Fibroblast of lung (primary cell): ENCODE data around the gene NAV3.

Experiments
- EZH2 ChIP-seq: IDR thresholded peaks from 2 replicates; pipeline ENCODE4 v1.5.1; 2012; ENCODE audit warnings: low read length, control low read depth, mild to moderate bottlenecking; ENCODE audit errors: missing control alignments
- TF ChIP-seq, protein P1 (sequence below), 2 donors: IDR thresholded peaks in 1 of 2; conservative IDR thresholded peaks in 1 of 2; 1 replicate in 1 of 2; 2 replicates in 1 of 2; pipeline ENCODE4 v1.5.1; 2011 to 2012; ENCODE audit warnings: low read length in 2 of 2, control low read depth in 1 of 2, inconsistent platforms in 1 of 2, low read depth in 1 of 2, mild to moderate bottlenecking in 1 of 2

DNA sequence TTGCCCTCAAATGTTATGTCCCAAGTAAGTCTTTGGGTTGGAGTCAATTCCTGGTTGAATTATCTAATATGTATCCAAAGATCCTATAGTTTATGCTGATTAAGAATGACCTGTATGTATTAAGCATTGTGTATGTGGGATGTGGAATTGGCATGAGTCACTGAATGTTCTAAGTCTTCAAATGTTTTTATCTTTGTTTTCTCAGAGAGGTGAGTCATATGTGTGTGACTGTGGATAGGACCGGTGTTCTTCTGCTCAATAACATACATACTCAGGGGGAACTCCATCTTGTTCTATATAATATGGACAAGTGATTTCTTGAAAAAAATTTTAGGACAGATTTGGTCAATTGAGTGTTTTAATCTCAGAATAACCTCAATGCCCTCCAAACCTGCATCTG, 57.9 kb downstream of the NAV3 start:
- TF ChIP-seq, protein P1, sequence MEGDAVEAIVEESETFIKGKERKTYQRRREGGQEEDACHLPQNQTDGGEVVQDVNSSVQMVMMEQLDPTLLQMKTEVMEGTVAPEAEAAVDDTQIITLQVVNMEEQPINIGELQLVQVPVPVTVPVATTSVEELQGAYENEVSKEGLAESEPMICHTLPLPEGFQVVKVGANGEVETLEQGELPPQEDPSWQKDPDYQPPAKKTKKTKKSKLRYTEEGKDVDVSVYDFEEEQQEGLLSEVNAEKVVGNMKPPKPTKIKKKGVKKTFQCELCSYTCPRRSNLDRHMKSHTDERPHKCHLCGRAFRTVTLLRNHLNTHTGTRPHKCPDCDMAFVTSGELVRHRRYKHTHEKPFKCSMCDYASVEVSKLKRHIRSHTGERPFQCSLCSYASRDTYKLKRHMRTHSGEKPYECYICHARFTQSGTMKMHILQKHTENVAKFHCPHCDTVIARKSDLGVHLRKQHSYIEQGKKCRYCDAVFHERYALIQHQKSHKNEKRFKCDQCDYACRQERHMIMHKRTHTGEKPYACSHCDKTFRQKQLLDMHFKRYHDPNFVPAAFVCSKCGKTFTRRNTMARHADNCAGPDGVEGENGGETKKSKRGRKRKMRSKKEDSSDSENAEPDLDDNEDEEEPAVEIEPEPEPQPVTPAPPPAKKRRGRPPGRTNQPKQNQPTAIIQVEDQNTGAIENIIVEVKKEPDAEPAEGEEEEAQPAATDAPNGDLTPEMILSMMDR (conservative IDR thresholded peaks at IDR 0.05 in 1 of 2, IDR thresholded peaks at IDR 0.05 in 1 of 2; ENCODE audit: low read depth in 1 of 2, low read length in 2 of 2): no peak
- TF ChIP-seq EZH2: no peak
